Measurements from ENCODE around the gene TBC1D22A. TPM values are rescaled to one million over a fixed set of nuclear protein-coding genes. Genes with fewer than 3 reads are reported as not detected.

TBC1D22A gene
- total RNA-seq, 4 donors from 2014 or later: 15.6 to 21.7 (median 20.5) TPM

DNA sequence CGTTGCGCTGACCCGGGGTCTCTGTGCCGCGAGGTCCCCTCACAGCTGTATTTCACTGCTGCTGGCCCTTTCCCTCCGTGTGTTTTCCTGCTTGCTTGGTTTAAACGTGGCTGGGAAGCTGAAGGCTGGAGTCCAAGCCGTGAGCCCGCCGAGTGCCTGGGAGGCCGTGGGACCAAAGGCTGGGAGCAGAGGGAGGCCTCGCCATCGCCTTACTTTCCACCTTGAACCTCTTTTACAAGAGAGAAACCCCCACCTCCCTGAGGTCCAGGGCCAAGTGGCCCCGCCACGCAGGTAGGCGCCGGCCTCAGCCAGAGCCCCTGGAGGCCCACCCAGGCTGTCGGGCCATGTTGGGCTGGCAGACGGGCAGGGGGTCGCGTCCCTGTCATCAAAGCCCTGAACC lies 411.6 kb downstream of the TBC1D22A start:
- Histone ChIP-seq H3K36me3 (peaks cover 0 to 70% (median 3%) of the 10 kb centered on the region in 3 donors), H3K27ac (no peak overlapping the region), H3K27me3 (no peaks in the 10 kb centered on the region), H3K4me3 (no peak overlapping the region), H3K4me1 (peaks cover 0 to 7% (median 0%) of the 10 kb centered on the region in 3 donors), H3K9me3 (no peaks in the 10 kb centered on the region)
- 93 to 100% methylated on average over 9 to 11 of the region's 21 CpGs for WGBS, 2 donors
- intact Hi-C loops (cut with DNase I): no loop called here
- DNase-seq: no peak
- no peak for TF ChIP-seq POLR2A (IDR thresholded peaks at IDR 0.05)
- TF ChIP-seq, protein P1, sequence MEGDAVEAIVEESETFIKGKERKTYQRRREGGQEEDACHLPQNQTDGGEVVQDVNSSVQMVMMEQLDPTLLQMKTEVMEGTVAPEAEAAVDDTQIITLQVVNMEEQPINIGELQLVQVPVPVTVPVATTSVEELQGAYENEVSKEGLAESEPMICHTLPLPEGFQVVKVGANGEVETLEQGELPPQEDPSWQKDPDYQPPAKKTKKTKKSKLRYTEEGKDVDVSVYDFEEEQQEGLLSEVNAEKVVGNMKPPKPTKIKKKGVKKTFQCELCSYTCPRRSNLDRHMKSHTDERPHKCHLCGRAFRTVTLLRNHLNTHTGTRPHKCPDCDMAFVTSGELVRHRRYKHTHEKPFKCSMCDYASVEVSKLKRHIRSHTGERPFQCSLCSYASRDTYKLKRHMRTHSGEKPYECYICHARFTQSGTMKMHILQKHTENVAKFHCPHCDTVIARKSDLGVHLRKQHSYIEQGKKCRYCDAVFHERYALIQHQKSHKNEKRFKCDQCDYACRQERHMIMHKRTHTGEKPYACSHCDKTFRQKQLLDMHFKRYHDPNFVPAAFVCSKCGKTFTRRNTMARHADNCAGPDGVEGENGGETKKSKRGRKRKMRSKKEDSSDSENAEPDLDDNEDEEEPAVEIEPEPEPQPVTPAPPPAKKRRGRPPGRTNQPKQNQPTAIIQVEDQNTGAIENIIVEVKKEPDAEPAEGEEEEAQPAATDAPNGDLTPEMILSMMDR (IDR thresholded peaks at IDR 0.05): no peak

DNA sequence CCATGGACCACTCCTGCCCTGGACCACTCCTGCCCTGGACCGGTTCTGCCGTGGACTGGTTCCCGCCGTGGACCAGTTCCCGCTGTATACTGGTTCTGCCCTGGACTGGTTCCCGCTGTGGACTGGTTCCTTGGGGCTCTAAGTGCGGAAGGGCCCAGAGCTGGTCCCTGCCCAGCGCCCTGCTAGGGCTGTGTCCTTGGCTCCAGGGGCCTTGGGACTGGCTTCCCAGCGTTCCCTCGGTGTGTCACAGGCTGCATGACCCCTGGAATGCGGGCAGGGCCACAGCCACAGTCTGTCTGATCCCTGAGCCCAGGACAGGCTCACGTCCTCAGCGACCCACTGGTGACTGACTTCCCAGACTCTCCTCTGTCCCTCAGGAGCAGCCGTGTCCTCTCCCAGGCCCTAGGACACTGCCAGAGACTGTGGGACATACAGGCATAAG lies 412.2 kb downstream of the TBC1D22A start:
- H3K36me3 ChIP-seq: peaks cover 0 to 64% (median 3%) of the 10 kb centered on the region in 3 donors

DNA sequence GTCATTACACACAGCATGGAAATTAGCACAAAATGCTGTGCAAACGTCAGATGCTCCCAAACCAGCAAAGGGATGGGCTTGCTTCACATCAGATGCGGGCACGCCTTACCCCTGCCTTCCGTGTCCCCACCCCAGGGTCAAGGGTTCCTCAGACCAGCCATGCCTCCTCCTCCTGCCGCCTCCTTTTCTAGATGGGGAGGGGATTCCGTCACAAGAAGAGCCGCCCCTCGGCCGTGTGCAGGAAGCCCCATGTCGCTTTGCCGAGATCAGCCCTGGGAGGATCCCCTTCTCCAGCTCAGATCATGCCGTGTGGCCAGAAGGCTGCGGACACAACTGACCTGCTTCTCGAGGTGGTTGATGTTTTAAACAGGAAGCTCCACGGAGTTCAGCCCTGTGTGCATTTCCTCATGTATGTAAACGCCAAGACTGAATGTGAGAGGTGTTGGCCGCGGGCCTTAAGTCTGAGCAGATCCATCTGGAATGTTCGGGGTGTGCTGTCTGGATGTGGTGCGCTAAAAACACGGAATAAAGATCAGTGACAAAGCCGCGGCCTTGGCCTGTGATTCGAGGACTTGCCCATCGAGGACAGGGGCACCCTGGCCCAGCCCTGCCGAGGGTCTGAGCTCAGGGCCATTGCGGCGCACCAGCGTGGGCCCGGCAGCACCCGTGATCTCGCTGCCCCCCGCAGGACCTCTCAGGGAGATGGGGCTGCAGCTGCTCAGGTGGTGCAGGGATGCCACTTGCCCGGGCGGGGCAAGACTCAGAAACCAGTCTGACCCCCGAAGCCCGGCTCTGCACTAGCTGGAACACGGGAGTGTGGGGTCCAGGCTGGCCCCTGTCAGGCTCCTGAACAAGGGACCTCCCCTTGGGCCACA lies 412.9 kb downstream of the TBC1D22A start:
- peaks cover 0 to 58% (median 3%) of the 10 kb centered on the region in 3 donors for H3K36me3 ChIP-seq
- peak overlapping the region in 1 of 4 donors; percentile 14 for H3K27ac ChIP-seq
- DNase-seq: no peak
- intact Hi-C loops (cut with DNase I): no loop called here
- H3K27me3 ChIP-seq: no peaks in the 10 kb centered on the region
- no peak for TF ChIP-seq POLR2A (IDR thresholded peaks at IDR 0.05)
- TF ChIP-seq, protein P1 (IDR thresholded peaks at IDR 0.05): no peak
- peak overlapping the region in 1 of 4 donors; percentile 6 for H3K4me3 ChIP-seq
- peaks cover 0 to 7% (median 0%) of the 10 kb centered on the region in 3 donors for H3K4me1 ChIP-seq
- no peaks in the 10 kb centered on the region for H3K9me3 ChIP-seq
- 64 to 97% methylated on average over 11 to 15 of the region's 38 CpGs for WGBS, 2 donors

More for the DNA sequence above, 412.2 kb downstream of the TBC1D22A start:
- Histone ChIP-seq H3K4me3 (no peak overlapping the region), H3K27me3 (no peaks in the 10 kb centered on the region), H3K4me1 (peaks cover 0 to 7% (median 0%) of the 10 kb centered on the region in 3 donors), H3K27ac (no peak overlapping the region), H3K9me3 (no peaks in the 10 kb centered on the region)
- TF ChIP-seq POLR2A (IDR thresholded peaks at IDR 0.05): no peak
- TF ChIP-seq, protein P1 (IDR thresholded peaks at IDR 0.05): no peak
- intact Hi-C loops (cut with DNase I): no loop called here
- WGBS, 2 donors: 75 to 90% methylated on average over 4 to 6 of the region's 14 CpGs
- DNase-seq: no peak

DNA sequence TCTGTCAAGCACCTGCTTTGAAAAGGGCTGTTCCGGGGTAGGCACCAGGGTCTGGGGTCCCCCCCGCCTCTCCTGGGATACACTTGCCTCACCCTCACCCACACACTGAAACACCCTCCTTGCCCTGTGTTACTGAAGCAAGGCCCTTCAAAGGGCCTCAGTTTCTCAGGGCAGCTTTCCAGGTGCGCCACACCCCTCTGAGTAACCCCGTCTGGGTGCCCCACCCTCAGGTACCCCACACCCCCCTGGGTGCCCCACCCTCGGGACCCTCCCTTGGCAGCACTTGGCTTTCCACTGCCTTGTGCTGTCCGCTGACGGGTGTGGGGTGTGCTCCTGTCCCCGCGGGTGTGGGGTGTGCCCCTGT lies 413.6 kb downstream of the TBC1D22A start:
- no peak overlapping the region for H3K4me3 ChIP-seq
- H3K27me3 ChIP-seq: no peaks in the 10 kb centered on the region
- no peaks in the 10 kb centered on the region for H3K9me3 ChIP-seq
- H3K4me1 ChIP-seq: peaks cover 0 to 7% (median 0%) of the 10 kb centered on the region in 3 donors
- intact Hi-C loops (cut with DNase I): no loop called here
- 67 to 81% methylated on average over 4 to 5 of the region's 9 CpGs for WGBS, 2 donors
- no peak for DNase-seq
- H3K36me3 ChIP-seq: peaks cover 0 to 52% (median 3%) of the 10 kb centered on the region in 3 donors
- no peak for TF ChIP-seq POLR2A (IDR thresholded peaks at IDR 0.05)
- TF ChIP-seq, protein P1 (IDR thresholded peaks at IDR 0.05): no peak
- H3K27ac ChIP-seq: no peak overlapping the region
